ENCODE data around the gene RGS1. TPM values are rescaled to one million over a fixed set of nuclear protein-coding genes. Genes with fewer than 3 reads are reported as not detected.

Gene RGS1
- total RNA-seq, 2 donors from 2014 or later: 25.8 to 30.7 TPM

DNA sequence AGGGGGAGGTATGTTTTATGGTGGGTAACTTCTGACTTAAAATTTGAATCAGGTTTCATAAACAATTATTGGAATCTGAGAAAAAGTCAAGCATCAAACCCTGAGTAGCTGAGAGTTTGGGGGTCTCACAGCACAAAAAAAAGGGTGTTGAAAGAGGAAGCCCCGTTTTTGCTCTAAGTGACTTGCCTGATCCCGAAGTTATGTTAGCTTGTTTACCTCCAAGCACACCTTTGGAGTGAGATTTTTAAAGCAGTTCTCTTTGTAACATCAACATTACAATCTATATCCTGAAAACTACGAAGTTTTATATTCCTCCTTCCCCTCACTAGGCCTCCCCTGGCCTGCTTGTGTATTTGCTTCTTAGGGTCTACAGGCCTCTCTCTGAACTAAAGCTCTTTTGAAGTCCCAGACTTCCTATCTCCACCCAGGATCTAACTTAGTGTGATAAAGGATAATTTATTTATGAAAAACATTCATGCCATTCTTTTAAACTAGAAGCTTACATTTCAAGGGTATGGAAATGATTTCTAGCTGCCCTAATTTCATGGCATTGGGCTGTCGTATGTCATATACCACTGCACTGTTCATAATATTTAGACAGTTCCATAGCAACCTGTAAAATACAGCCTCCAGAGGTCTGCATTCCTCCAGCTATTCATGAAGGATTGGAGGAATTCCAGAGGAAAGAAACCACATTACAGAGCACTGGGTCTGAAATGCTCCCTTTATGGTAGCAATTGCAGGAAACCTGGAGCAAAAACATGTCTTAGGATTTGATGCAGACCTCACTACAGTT is 36.1 kb upstream of the RGS1 start:
- peaks cover 2% of the 10 kb centered on the region in 2 donors for H3K9me3 Mint-ChIP-seq
- ATAC-seq (replicated peaks in 1 of 2) (peak in 1 of 2 donors; percentile 23), DNase-seq (no peak)
- peaks cover 1 to 2% of the 10 kb centered on the region in 2 donors for H3K36me3 Mint-ChIP-seq (ENCODE audit: insufficient read depth in 2 of 2)
- peaks cover 74% of the 10 kb centered on the region for H3K4me1 Mint-ChIP-seq (ENCODE audit: low read depth)
- H3K4me3 Mint-ChIP-seq: peak overlapping the region; percentile 68 to 84
- peak overlapping the region; percentile 93 for H3K27ac Mint-ChIP-seq
- no peaks in the 10 kb centered on the region for H3K27me3 Mint-ChIP-seq (ENCODE audit: low read depth)

DNA sequence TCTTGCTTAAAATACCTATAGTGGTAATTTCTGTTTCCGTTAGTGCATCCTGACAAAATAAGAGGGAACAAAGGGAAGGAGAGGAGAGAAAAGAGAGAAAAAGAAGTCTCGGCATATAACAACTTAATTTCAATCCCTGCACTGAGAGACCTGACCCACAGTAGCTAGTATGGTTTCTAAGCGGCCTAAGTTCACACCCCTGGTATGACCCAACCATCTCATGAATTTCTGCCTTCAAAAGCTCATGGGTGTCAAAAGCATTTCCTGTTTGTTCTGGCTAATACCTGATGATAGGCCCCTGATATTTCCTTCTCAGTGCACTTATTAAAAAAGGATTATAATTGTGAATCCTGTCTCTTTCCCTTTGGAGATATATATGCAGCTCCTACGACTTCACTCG is 32.1 kb upstream of the RGS1 start:
- Mint-ChIP-seq H3K36me3 (ENCODE audit: insufficient read depth in 2 of 2) (no peaks in the 10 kb centered on the region), H3K4me3 (no peak overlapping the region), H3K27me3 (ENCODE audit: low read depth) (no peaks in the 10 kb centered on the region), H3K4me1 (ENCODE audit: low read depth) (peaks cover 84% of the 10 kb centered on the region), H3K27ac (no peak overlapping the region), H3K9me3 (no peaks in the 10 kb centered on the region)
- no peak for DNase-seq
- ATAC-seq (replicated peaks in 1 of 2): no peak

DNA sequence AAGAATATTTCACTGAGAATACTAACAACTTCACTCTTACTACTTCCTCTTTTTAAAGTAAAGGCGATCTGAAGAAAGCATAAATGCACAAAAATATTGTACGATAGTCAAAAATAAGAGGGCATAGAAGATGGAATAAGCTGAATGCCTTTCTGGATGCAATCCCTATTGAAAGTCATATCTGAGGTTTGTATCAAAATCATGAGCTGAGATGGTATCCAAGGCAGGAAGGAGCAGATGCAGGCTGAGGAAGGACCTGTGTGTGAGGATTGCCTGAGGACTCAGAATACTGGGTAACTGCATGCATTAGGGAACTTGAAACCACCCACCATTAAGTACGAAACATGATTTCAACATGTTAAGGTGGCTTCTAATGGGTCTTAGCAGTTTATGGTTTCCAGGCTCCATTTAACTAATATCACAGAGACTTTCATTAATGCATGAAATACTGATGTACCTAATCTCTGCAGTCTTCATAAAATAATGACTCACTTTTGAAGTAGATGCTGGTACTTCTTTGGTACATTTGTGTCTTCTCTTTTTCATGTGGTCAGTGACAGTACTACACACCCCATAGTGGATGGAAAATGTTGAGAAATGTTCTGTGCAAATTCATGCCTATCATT is 29.6 kb upstream of the RGS1 start:
- H3K9me3 Mint-ChIP-seq: no peaks in the 10 kb centered on the region
- H3K27me3 Mint-ChIP-seq (ENCODE audit: low read depth): no peaks in the 10 kb centered on the region
- ATAC-seq (replicated peaks in 1 of 2) (peak; percentile 20 to 48), DNase-seq (no peak)
- H3K36me3 Mint-ChIP-seq (ENCODE audit: insufficient read depth in 2 of 2): no peaks in the 10 kb centered on the region
- H3K4me3 Mint-ChIP-seq: peak overlapping the region; percentile 22 to 57
- peaks cover 85% of the 10 kb centered on the region for H3K4me1 Mint-ChIP-seq (ENCODE audit: low read depth)
- no peak overlapping the region for H3K27ac Mint-ChIP-seq

- peak overlapping the region; percentile 54 for H3K27ac Mint-ChIP-seq
- peak; percentile 39 to 50 for ATAC-seq (replicated peaks in 1 of 2)
- H3K36me3 Mint-ChIP-seq (ENCODE audit: insufficient read depth in 2 of 2): no peaks in the 10 kb centered on the region
- H3K4me1 Mint-ChIP-seq (ENCODE audit: low read depth): peaks cover 85% of the 10 kb centered on the region
- H3K9me3 Mint-ChIP-seq: no peaks in the 10 kb centered on the region
- no peak for DNase-seq
- H3K27me3 Mint-ChIP-seq (ENCODE audit: low read depth): no peaks in the 10 kb centered on the region
- H3K4me3 Mint-ChIP-seq: peak overlapping the region; percentile 76 to 81
Measured at GRCh38 chr1:192546596-192547190, 28.9 kb upstream of the RGS1 start.

GRCh38 chr1:192547501-192547900 is 28.1 kb upstream of the RGS1 start:
- peaks cover 85% of the 10 kb centered on the region for H3K4me1 Mint-ChIP-seq (ENCODE audit: low read depth)
- no peaks in the 10 kb centered on the region for H3K36me3 Mint-ChIP-seq (ENCODE audit: insufficient read depth in 2 of 2)
- peak overlapping the region in 1 of 2 donors; percentile 30 for H3K4me3 Mint-ChIP-seq
- no peak for ATAC-seq (replicated peaks in 1 of 2)
- H3K9me3 Mint-ChIP-seq: no peaks in the 10 kb centered on the region
- no peaks in the 10 kb centered on the region for H3K27me3 Mint-ChIP-seq (ENCODE audit: low read depth)
- H3K27ac Mint-ChIP-seq: no peak overlapping the region
- no peak for DNase-seq

GRCh38 chr1:192549937-192550336 is 25.6 kb upstream of the RGS1 start:
- no peak for DNase-seq
- Mint-ChIP-seq H3K27me3 (ENCODE audit: low read depth) (no peaks in the 10 kb centered on the region), H3K36me3 (ENCODE audit: insufficient read depth in 2 of 2) (no peaks in the 10 kb centered on the region), H3K4me3 (peak overlapping the region; percentile 29 to 79), H3K9me3 (no peaks in the 10 kb centered on the region), H3K27ac (peak overlapping the region; percentile 68), H3K4me1 (ENCODE audit: low read depth) (peaks cover 71% of the 10 kb centered on the region)
- no peak for ATAC-seq (replicated peaks in 1 of 2)

DNA sequence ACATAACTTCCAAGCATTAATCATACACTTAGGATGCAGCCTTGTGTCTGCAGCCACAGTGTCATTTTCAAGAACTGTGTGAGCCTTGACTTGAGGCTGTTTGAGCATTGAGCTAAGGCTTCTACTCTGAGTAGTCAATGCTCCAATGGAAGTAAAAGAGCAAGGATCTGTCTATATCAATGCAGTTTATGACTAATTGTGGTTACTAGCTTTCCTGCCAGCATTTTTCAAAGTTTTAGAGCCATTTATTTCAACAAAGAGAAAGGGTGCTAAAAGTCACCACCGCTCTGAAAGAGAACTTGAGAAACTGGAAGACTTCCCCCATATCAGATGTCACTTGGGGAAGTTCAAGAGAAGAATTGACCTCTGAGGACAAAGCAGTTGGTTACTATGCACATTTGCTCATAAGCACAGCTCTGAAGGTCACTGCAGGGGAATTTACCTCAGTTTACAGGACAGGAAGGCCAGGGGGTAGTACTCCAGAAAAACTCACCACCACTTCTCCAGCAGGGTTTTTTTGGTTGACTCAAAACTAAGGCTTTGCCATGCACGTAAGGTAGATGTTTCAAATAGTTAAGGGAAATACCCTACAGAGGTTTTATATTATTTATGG is 24.5 kb upstream of the RGS1 start:
- Mint-ChIP-seq H3K9me3 (no peaks in the 10 kb centered on the region), H3K27ac (peak overlapping the region; percentile 76), H3K36me3 (ENCODE audit: insufficient read depth in 2 of 2) (no peaks in the 10 kb centered on the region), H3K4me1 (ENCODE audit: low read depth) (peaks cover 60% of the 10 kb centered on the region), H3K27me3 (ENCODE audit: low read depth) (no peaks in the 10 kb centered on the region), H3K4me3 (peak overlapping the region; percentile 43 to 79)
- DNase-seq (peak in 1 of 2 donors; percentile 5), ATAC-seq (replicated peaks in 1 of 2) (peak; percentile 76 to 83)

GRCh38 chr1:192552760-192553191 is 22.8 kb upstream of the RGS1 start:
- peaks cover 46% of the 10 kb centered on the region for H3K4me1 Mint-ChIP-seq (ENCODE audit: low read depth)
- no peaks in the 10 kb centered on the region for H3K27me3 Mint-ChIP-seq (ENCODE audit: low read depth)
- peak in 1 of 2 donors; percentile 6 for ATAC-seq (replicated peaks in 1 of 2)
- no peaks in the 10 kb centered on the region for H3K36me3 Mint-ChIP-seq (ENCODE audit: insufficient read depth in 2 of 2)
- peak overlapping the region in 1 of 2 donors; percentile 69 for H3K4me3 Mint-ChIP-seq
- DNase-seq: no peak
- H3K9me3 Mint-ChIP-seq: no peaks in the 10 kb centered on the region
- peak overlapping the region; percentile 77 for H3K27ac Mint-ChIP-seq

DNA sequence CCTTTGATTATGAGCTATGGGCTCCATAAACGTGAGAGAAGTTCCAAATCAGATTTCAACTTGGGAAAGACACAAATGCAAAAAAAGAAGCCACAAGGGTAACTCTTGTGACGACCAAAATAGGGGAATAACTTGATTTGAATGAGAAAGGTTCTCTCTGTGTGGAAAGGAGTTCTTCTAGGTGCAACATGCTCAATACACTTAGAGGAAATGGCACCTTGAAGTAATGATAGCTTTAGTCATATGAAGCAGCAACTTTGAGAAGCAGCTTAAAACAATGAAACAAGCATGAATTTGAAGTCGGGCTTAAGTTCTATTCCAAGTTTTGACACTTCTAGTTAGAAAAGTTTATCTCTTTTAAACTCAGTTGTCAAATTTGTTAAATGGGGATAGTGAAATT is 21.8 kb upstream of the RGS1 start:
- H3K4me3 Mint-ChIP-seq: no peak overlapping the region
- H3K4me1 Mint-ChIP-seq (ENCODE audit: low read depth): peaks cover 54% of the 10 kb centered on the region
- H3K36me3 Mint-ChIP-seq (ENCODE audit: insufficient read depth in 2 of 2): no peaks in the 10 kb centered on the region
- no peaks in the 10 kb centered on the region for H3K9me3 Mint-ChIP-seq
- H3K27me3 Mint-ChIP-seq (ENCODE audit: low read depth): no peaks in the 10 kb centered on the region
- ATAC-seq (replicated peaks in 1 of 2): no peak
- DNase-seq: no peak
- peak overlapping the region; percentile 77 for H3K27ac Mint-ChIP-seq

DNA sequence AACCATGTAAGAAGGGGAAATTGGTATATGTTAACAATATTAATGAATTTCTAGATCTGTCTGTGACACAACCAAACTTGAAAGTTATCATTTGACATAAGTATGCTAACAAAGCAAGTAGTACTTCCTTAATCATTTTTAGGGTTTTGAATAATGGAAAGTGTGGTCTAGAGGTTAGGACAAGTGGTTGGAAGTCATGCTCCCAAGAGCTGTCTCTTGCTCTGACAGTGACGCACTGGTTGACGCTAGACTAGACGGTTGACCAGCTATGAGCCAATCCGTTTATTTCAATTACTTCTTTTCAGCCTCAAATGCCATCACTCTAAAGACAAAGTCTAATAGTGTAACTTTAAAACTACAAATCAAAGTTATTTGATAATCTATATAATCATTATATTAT is 20.7 kb upstream of the RGS1 start:
- H3K36me3 Mint-ChIP-seq (ENCODE audit: insufficient read depth in 2 of 2): no peaks in the 10 kb centered on the region
- peaks cover 54% of the 10 kb centered on the region for H3K4me1 Mint-ChIP-seq (ENCODE audit: low read depth)
- H3K4me3 Mint-ChIP-seq: no peak overlapping the region
- DNase-seq (no peak), ATAC-seq (replicated peaks in 1 of 2) (no peak)
- no peaks in the 10 kb centered on the region for H3K9me3 Mint-ChIP-seq
- H3K27me3 Mint-ChIP-seq (ENCODE audit: low read depth): no peaks in the 10 kb centered on the region
- H3K27ac Mint-ChIP-seq: no peak overlapping the region

DNA sequence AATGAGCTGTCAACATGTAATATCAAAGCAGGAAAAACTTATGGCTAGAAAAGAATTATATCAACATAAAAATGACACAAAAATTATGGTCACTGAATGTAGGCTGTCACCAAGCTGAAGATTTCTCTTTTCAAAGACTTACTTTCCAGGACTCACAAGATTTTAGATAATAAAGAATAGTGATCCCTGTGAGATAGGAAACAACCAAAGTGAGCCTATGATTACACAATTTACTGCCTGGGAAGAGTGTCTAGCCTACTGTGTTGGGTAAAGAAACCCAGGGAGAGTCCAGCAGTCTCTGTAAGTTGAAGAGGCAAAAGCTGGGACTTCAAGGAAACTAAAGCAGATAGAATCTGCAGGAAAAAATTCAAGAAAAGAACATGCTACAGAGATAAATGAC is 20.2 kb upstream of the RGS1 start:
- Mint-ChIP-seq H3K9me3 (no peaks in the 10 kb centered on the region), H3K36me3 (ENCODE audit: insufficient read depth in 2 of 2) (no peaks in the 10 kb centered on the region), H3K27ac (no peak overlapping the region), H3K4me1 (ENCODE audit: low read depth) (peaks cover 53% of the 10 kb centered on the region), H3K4me3 (no peak overlapping the region), H3K27me3 (ENCODE audit: low read depth) (no peaks in the 10 kb centered on the region)
- DNase-seq (no peak), ATAC-seq (replicated peaks in 1 of 2) (no peak)

GRCh38 chr1:192557841-192558595 is 17.6 kb upstream of the RGS1 start:
- H3K4me1 Mint-ChIP-seq (ENCODE audit: low read depth): peaks cover 36% of the 10 kb centered on the region
- H3K27me3 Mint-ChIP-seq (ENCODE audit: low read depth): no peaks in the 10 kb centered on the region
- H3K9me3 Mint-ChIP-seq: no peaks in the 10 kb centered on the region
- ATAC-seq (replicated peaks in 1 of 2): no peak
- no peak overlapping the region for H3K4me3 Mint-ChIP-seq
- no peak for DNase-seq
- no peak overlapping the region for H3K27ac Mint-ChIP-seq
- no peaks in the 10 kb centered on the region for H3K36me3 Mint-ChIP-seq (ENCODE audit: insufficient read depth in 2 of 2)

All from activated T-cell treated with anti-CD3 and anti-CD28 coated beads, Interleukin-2, amount 50 U/mL, for 72 hours (primary cell).